WERI-Rb-1 (cell line): ENCODE data around the gene DISP3.

ENCODE experiments used
- DNase-seq: peaks from one replicate; pipeline ENCODE4 v3.0.0-alpha.2; 2020
- H3K27ac ChIP-seq: fragments of 250-450 bp; sonication (Bioruptor Pico); 2 replicates; pipeline ENCODE4 v1.5.1; 2020; ENCODE audit warnings: mild to moderate bottlenecking, moderate library complexity
- H3K27me3 ChIP-seq: fragments of 250-450 bp; sonication (Bioruptor Pico); 2 replicates; pipeline ENCODE4 v1.5.1; 2021; ENCODE audit warnings: mild to moderate bottlenecking, low read depth, moderate library complexity; ENCODE audit not compliant: insufficient read depth, severe bottlenecking
- H3K36me3 ChIP-seq: fragments of 250-450 bp; sonication (Bioruptor Pico); 2 replicates; pipeline ENCODE4 v1.5.1; 2020; ENCODE audit warnings: mild to moderate bottlenecking, moderate library complexity
- H3K4me3 ChIP-seq: 2 replicates; pipeline ENCODE4 v1.5.1; 2011; ENCODE audit warnings: low read depth, mild to moderate bottlenecking, control low read depth, low read length
- H3K9me3 ChIP-seq: fragments of 250-450 bp; sonication (Bioruptor Pico); 2 replicates; pipeline ENCODE4 v1.5.1; 2021; ENCODE audit warnings: mild to moderate bottlenecking, moderate library complexity; ENCODE audit not compliant: severe bottlenecking
- CTCF ChIP-seq: IDR thresholded peaks from 2 replicates; pipeline ENCODE4 v1.5.1; 2011; ENCODE audit warnings: low read depth, mild to moderate bottlenecking, control low read depth, inconsistent platforms, low read length

The DISP3 gene

DNA sequence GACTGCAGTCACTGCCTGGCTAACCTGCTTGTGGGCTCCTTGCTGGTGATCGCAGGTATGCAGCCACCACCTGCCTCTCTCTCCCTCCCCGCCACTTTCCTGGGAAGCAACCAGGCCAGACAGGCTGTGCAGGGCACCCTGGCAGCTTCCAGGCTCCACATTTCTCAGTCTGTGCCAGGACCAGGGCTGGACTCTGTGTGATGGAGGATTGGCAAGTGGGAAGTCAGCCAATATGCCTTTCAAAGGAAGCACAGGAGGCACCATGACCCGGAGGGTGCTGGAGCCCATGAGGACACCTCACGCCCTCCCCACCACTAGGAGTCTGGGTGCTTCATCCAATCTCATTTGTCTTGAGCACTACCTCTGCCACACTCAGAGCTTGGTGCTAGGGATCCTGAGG, 15.8 kb upstream of the DISP3 start:
- no peak overlapping the region for H3K4me3 ChIP-seq
- no peak for DNase-seq
- TF ChIP-seq CTCF: no peak
- no peaks in the 10 kb centered on the region for H3K9me3 ChIP-seq
- no peaks in the 10 kb centered on the region for H3K27me3 ChIP-seq
- no peak overlapping the region for H3K27ac ChIP-seq
- H3K36me3 ChIP-seq: no peaks in the 10 kb centered on the region

DNA sequence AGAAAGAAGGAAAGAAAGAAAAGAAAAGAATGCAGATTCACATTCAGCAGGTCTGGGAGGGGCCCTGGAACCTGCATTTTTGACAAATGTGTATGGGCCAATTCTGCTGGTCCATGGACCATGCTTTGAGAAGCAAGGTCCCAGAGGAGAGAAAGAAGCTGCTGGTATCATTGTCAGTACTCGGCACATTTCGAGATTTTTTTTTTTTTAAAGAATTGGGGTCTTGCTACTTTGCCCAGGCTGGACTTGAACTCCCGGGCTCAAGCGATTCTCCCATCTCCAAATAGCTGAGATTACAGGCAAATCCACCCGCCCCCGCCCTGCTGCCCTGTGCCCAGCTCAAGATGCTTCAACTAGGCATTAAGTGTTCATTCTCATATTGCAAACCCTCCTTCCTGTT, 13.6 kb upstream of the DISP3 start:
- Histone ChIP-seq H3K9me3 (no peaks in the 10 kb centered on the region), H3K36me3 (no peaks in the 10 kb centered on the region), H3K27me3 (no peaks in the 10 kb centered on the region), H3K4me3 (no peak overlapping the region), H3K27ac (no peak overlapping the region)
- no peak for DNase-seq
- TF ChIP-seq CTCF: no peak

DNA sequence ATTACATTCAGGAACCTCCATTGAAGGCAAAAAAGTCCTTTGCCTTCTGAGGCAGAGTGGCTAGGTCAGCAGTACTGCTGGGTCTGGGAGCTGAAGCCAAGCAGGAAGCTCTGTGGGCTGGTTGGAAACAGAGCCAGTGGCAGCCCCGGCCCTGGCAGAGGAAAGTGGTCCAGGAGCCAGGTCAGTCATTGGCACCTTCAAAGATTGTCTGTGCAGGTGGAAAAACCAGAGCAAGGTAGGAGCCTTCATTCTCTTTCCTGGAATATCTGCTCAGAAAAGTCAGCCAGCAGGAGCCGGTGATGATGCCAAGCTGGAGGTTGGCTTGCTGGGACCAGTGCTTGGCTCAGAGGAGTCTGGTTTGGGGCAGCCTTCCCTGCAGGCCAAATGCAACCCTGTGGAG, 12.5 kb upstream of the DISP3 start:
- H3K9me3 ChIP-seq: no peaks in the 10 kb centered on the region
- H3K27me3 ChIP-seq: no peaks in the 10 kb centered on the region
- no peak overlapping the region for H3K4me3 ChIP-seq
- no peak for TF ChIP-seq CTCF
- no peak overlapping the region for H3K27ac ChIP-seq
- H3K36me3 ChIP-seq: no peaks in the 10 kb centered on the region
- no peak for DNase-seq

- DNase-seq: no peak
- TF ChIP-seq CTCF: no peak
- no peaks in the 10 kb centered on the region for H3K36me3 ChIP-seq
- no peaks in the 10 kb centered on the region for H3K9me3 ChIP-seq
- H3K27ac ChIP-seq: no peak overlapping the region
- no peaks in the 10 kb centered on the region for H3K27me3 ChIP-seq
- H3K4me3 ChIP-seq: no peak overlapping the region
These were observed 10.1 kb upstream of the DISP3 start for GRCh38 chr1:11468878-11469277.

- H3K36me3 ChIP-seq: no peaks in the 10 kb centered on the region
- H3K27ac ChIP-seq: no peak overlapping the region
- H3K4me3 ChIP-seq: no peak overlapping the region
- no peak for TF ChIP-seq CTCF
- H3K9me3 ChIP-seq: no peaks in the 10 kb centered on the region
- DNase-seq: no peak
- no peaks in the 10 kb centered on the region for H3K27me3 ChIP-seq
These were observed 8.0 kb upstream of the DISP3 start for GRCh38 chr1:11470912-11471311.

GRCh38 chr1:11471473-11471872, 7.5 kb upstream of the DISP3 start:
- no peak for TF ChIP-seq CTCF
- no peak for DNase-seq
- no peaks in the 10 kb centered on the region for H3K9me3 ChIP-seq
- no peak overlapping the region for H3K4me3 ChIP-seq
- H3K27me3 ChIP-seq: no peaks in the 10 kb centered on the region
- H3K27ac ChIP-seq: no peak overlapping the region
- H3K36me3 ChIP-seq: no peaks in the 10 kb centered on the region
